Suprapubic skin (tissue), 4 donors: ENCODE results near the gene METTL25. TPM values are rescaled to one million over a fixed set of nuclear protein-coding genes. Genes with fewer than 3 reads are reported as not detected.

Source experiments
- DNase-seq, 2 donors: peaks; one replicate each; pipeline ENCODE4 v3.0.0-alpha.2; 2019; ENCODE audit warnings: low spot score in 2 of 2
- H3K27ac ChIP-seq: fragments of 200-600 bp; sonication (generic); one replicate; pipeline ENCODE4 v1.5.1; 2019
- H3K27me3 ChIP-seq: fragments of 200-600 bp; sonication (generic); one replicate; pipeline ENCODE4 v1.5.1; 2019
- H3K36me3 ChIP-seq: fragments of 200-600 bp; sonication (generic); one replicate; pipeline ENCODE4 v1.5.1; 2019
- H3K4me1 ChIP-seq: fragments of 200-600 bp; sonication (generic); one replicate; pipeline ENCODE4 v1.5.1; 2019
- H3K4me3 ChIP-seq: fragments of 200-600 bp; sonication (generic); one replicate; pipeline ENCODE4 v1.5.1; 2019; ENCODE audit warnings: mild to moderate bottlenecking
- H3K9me3 ChIP-seq: fragments of 200-600 bp; sonication (generic); one replicate; pipeline ENCODE4 v1.5.1; 2019
- EP300 ChIP-seq: sonication (generic); formaldehyde crosslinking; IDR thresholded peaks from one replicate; pipeline ENCODE4 v1.6.1; 2017; ENCODE audit warnings: antibody characterized with exemption
- POLR2A ChIP-seq, 2 donors: fragments of 450-650 bp; IDR thresholded peaks; one replicate each; pipeline ENCODE4 v1.6.1; 2017; ENCODE audit warnings: antibody characterized with exemption in 2 of 2, mild to moderate bottlenecking in 2 of 2, moderate library complexity in 2 of 2
- POLR2AphosphoS5 ChIP-seq, 3 donors: sonication (generic); formaldehyde crosslinking; IDR thresholded peaks; one replicate each; pipeline ENCODE4 v1.6.1; 2017; ENCODE audit warnings: antibody characterized with exemption in 3 of 3
- WGBS: methylation state at CpG from one replicate; pipeline ENCODE4 v1.1.5; 2018; 5-methylcytosine and 5-hydroxymethylcytosine counted together
- total RNA-seq, 4 donors: library from RNA; depleted of rRNA; stranded (reverse); fragments of >200 nt; gene quantifications; one replicate each; pipeline ENCODE4 v1.1.0, GENCODE V29; 2016
- TF ChIP-seq, protein P1 (sequence below), 2 donors: fragments of 200-600 bp in 1 of 2; fragments of 450-650 bp in 1 of 2; sonication (generic) in 1 of 2; IDR thresholded peaks; one replicate each; pipeline ENCODE4 v1.5.1; 2016 to 2019; ENCODE audit warnings: antibody characterized with exemption in 2 of 2, mild to moderate bottlenecking in 1 of 2, moderate library complexity in 1 of 2

The METTL25 gene
- total RNA-seq, 4 donors from 2014 or later = 10.2 to 13.0 (median 11.6) TPM

DNA sequence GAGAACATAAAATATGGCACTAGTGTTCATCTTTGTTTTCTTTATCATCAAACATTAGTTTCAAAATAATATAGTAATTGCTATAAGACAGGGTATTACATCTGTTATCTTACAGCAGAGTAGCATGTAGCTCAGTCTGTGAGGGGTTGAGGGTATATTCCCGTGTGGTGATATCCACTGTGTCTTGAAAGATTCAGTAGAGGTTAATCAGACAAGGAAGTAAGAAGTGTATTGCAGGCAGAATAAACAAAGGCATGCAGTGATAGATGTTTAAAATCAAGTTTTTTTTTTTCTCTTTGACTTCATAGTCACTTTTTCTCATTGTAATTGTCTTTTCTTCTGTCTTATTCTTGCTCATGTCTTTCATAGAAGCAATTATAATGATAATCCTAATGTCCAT lies 48.3 kb downstream of the METTL25 start:
- no peak overlapping the region for H3K4me3 ChIP-seq
- no peak overlapping the region for H3K27ac ChIP-seq
- WGBS = 92% methylated on average over 1 of the region's 1 CpG
- H3K4me1 ChIP-seq = no peaks in the 10 kb centered on the region
- H3K9me3 ChIP-seq = no peaks in the 10 kb centered on the region
- no peaks in the 10 kb centered on the region for H3K36me3 ChIP-seq
- TF ChIP-seq EP300 (no peak), POLR2A (IDR thresholded peaks at IDR 0.05) (no peak), POLR2AphosphoS5 (IDR thresholded peaks at IDR 0.05) (no peak)
- TF ChIP-seq, protein P1, sequence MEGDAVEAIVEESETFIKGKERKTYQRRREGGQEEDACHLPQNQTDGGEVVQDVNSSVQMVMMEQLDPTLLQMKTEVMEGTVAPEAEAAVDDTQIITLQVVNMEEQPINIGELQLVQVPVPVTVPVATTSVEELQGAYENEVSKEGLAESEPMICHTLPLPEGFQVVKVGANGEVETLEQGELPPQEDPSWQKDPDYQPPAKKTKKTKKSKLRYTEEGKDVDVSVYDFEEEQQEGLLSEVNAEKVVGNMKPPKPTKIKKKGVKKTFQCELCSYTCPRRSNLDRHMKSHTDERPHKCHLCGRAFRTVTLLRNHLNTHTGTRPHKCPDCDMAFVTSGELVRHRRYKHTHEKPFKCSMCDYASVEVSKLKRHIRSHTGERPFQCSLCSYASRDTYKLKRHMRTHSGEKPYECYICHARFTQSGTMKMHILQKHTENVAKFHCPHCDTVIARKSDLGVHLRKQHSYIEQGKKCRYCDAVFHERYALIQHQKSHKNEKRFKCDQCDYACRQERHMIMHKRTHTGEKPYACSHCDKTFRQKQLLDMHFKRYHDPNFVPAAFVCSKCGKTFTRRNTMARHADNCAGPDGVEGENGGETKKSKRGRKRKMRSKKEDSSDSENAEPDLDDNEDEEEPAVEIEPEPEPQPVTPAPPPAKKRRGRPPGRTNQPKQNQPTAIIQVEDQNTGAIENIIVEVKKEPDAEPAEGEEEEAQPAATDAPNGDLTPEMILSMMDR (IDR thresholded peaks at IDR 0.05) = no peak
- no peaks in the 10 kb centered on the region for H3K27me3 ChIP-seq
- no peak for DNase-seq

DNA sequence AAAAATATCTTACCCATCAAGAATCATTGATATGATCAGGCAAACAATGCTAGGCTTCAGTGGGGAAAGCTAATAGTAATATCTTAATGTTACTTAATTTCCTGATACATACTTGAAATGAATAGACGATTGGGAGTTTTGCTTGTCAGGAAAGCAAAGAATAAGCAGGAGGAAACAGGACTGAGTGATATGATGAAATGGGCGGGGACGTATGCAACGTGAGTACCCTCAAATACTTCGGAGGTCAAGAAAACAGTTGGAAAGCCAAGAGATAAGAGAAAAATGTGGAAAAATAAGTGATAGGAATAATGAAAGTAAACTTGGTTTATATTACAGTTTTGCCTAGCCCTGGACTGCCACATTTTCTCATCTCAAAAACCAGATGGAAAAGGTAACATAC lies 49.2 kb downstream of the METTL25 start:
- no peaks in the 10 kb centered on the region for H3K9me3 ChIP-seq
- no peaks in the 10 kb centered on the region for H3K36me3 ChIP-seq
- no peak overlapping the region for H3K27ac ChIP-seq
- H3K4me1 ChIP-seq = no peaks in the 10 kb centered on the region
- H3K4me3 ChIP-seq = no peak overlapping the region
- no peak for DNase-seq
- no peaks in the 10 kb centered on the region for H3K27me3 ChIP-seq
- TF ChIP-seq, protein P1 (IDR thresholded peaks at IDR 0.05) = no peak
- TF ChIP-seq EP300 (no peak), POLR2AphosphoS5 (IDR thresholded peaks at IDR 0.05) (no peak), POLR2A (IDR thresholded peaks at IDR 0.05) (no peak)
- WGBS = 87% methylated on average over 5 of the region's 5 CpGs

DNA sequence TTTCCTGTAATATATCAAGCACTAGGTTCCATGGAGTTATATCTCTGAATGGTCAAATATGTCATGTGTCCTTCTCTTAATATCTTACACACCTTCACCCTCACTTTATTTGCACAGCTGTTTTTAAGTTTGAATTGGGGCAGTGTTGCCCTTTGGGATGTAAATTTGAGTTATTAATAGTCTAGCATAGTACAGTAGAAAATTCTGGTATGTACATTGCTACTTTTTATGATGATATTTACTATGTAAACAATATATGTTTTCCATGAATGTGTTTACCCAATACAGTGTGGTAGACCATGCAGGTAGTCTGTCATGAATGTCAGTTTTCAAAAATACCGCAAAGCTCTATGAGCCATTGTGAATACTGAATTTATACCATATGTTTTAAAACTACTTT lies 50.5 kb downstream of the METTL25 start:
- Histone ChIP-seq H3K36me3 (no peaks in the 10 kb centered on the region), H3K4me3 (no peak overlapping the region), H3K9me3 (no peaks in the 10 kb centered on the region), H3K27me3 (no peaks in the 10 kb centered on the region), H3K27ac (no peak overlapping the region), H3K4me1 (no peaks in the 10 kb centered on the region)
- TF ChIP-seq POLR2AphosphoS5 (IDR thresholded peaks at IDR 0.05) (no peak), EP300 (no peak), POLR2A (IDR thresholded peaks at IDR 0.05) (no peak)
- TF ChIP-seq, protein P1 (IDR thresholded peaks at IDR 0.05) = no peak
- DNase-seq = no peak
- WGBS = 92% methylated on average over 1 of the region's 1 CpG

DNA sequence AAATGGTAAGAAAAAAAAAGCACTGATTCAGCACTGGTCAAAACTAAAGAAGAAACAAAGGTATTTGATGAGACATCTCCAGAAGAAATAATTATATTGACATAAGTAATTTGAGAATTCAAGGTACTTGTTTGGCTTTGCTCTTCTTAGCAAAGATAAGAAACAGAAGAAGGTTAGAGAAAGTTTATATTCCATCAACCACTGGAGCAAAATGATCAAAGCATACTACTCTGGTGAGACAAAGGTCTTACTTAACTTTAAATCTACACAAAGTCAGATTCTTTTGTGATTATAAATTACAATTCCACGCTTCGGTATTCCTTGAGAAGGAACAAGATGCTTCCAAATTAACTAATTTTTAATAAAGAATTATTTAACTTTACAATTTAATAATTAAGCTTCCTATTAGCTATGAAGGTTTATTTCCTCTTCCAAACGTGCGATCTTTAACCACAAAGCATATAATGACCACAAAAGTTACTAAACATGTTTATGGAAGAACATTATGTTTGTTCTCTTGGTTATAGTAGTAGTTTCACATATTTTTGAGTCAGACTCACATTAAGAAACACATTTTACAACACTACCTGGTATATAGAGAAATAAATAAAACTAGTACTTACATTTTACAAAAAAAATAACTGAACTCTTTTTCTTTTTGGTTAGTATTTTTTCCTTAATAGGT lies 53.4 kb downstream of the METTL25 start:
- WGBS = 81% methylated on average over 4 of the region's 4 CpGs
- no peaks in the 10 kb centered on the region for H3K4me1 ChIP-seq
- no peaks in the 10 kb centered on the region for H3K36me3 ChIP-seq
- H3K9me3 ChIP-seq = no peaks in the 10 kb centered on the region
- H3K4me3 ChIP-seq = no peak overlapping the region
- TF ChIP-seq EP300 (no peak), POLR2A (IDR thresholded peaks at IDR 0.05) (no peak), POLR2AphosphoS5 (IDR thresholded peaks at IDR 0.05) (no peak)
- TF ChIP-seq, protein P1 (IDR thresholded peaks at IDR 0.05) = no peak
- H3K27me3 ChIP-seq = no peaks in the 10 kb centered on the region
- no peak overlapping the region for H3K27ac ChIP-seq
- no peak for DNase-seq

DNA sequence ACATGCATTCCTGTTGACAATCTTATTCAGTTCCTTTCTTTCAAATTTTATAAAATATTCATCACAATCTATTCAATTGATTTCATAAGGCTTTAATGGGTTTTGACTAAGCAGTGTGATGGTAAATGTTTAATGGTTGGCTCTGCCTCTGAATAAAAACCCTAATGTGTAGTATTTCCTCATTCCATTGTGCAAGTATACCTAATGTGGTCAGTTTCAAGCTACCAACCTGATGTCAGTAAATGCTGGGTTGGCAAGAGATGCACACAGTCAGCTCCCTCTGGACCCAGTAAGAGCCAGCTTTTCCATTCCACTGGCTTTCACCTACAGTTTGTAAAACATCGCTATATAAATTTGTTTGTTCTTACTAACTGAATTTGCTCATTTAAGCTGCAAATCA lies 53.9 kb downstream of the METTL25 start:
- no peak for DNase-seq
- no peak for TF ChIP-seq POLR2A (IDR thresholded peaks at IDR 0.05)
- TF ChIP-seq, protein P1 (IDR thresholded peaks at IDR 0.05) = no peak
- no peak for TF ChIP-seq EP300
- TF ChIP-seq POLR2AphosphoS5 (IDR thresholded peaks at IDR 0.05) = no peak
- H3K9me3 ChIP-seq = no peaks in the 10 kb centered on the region
- no peaks in the 10 kb centered on the region for H3K4me1 ChIP-seq
- no peaks in the 10 kb centered on the region for H3K36me3 ChIP-seq
- no peak overlapping the region for H3K4me3 ChIP-seq
- H3K27ac ChIP-seq = no peak overlapping the region
- no peaks in the 10 kb centered on the region for H3K27me3 ChIP-seq
- 91% methylated on average over 1 of the region's 1 CpG for WGBS
